Pons (tissue), 1 donor: ENCODE results near the gene ALOX15B.
"Not testable (repeated sequence)": the region's sequence is repeated elsewhere in the genome, so short reads cannot be mapped to it uniquely, and the experiment has no call there.

Experiments
- DNase-seq: peaks from one replicate; pipeline ENCODE4 v3.0.0-alpha.2; 2016; ENCODE audit warnings: low spot score

ALOX15B gene

DNA sequence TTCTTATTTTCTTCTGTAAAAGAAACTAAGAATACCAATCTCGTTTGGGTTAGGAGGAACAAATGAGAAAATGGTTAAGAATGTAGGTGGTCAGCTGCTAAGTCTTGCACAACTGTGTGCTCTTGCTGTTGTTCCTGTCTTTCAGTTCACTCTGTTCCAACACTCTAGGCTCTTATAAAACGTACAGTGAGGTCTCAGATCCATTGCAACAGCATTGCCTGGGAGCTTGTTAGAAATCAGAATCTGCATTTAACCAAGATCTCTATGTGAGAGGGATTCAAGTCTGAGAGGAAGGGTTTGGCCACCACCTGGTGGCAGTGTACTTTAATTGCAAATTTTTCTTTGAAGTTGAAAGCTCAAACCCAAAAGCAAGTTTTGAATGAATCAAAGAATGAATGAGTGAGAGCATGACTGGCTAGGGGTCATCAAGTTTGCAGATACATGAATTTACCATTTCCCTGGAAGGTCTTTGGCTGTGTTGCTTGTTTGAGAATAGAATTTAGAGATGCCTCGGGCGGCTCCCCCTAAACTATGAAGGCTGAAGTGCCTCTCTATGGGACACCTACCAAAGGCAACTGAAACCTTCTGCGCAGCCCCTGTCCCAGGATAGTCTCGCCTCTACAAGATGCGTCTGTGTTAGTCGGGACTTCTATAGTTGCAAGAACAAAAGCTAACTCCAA lies 2.5 kb downstream of the ALOX15B start:
- DNase-seq, result peak; percentile 65

DNA sequence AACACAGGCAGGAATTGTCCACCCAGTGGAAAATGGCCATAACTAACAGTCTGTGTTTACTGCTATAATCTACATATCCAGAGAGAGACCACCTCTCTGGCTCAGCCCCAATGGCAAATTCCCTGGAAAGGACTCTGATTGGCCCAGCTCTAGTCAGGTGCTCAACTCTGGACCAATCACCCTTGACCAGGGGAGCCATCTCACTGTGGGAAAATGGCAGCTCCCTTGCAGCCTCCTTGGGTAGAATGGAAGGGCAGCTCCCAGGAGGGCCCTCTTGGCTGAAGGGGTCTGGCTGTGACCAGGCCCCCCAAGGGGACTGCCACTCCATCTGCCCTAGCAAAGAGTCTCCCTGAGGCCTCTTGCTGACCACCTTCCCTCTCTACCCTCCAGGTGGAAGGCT lies 3.1 kb downstream of the ALOX15B start:
- DNase-seq, result no peak

- no peak for DNase-seq
Observed at GRCh38 chr17:8044819-8045810, 6.3 kb downstream of the ALOX15B start.

DNA sequence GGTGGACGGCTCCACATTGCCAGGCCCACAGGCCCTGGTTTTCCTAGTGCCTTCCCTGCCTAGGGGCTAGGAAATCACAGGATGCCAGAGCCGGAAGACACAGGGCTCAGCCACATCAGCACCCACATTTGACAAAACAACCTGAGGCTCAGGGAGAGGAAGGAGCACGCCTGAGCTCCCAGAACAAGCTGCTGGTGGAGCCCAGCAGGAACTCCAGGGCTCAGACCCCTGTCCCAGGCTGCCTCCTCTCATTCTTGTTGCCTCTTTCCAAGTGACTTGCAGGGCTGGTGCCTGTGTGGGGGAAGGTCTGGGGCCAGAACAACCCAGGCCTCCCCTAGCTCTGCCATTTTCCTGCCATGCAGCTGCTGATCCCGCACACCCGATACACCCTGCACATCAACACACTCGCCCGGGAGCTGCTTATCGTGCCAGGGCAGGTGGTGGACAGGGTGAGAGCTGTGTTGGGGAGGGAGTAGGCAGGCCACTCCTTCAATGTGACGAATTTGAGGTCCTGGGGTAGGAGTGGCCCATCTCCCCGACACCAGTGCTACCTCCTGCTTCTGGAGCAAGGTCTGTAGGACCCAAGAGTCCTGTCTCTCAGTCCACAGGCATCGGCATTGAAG lies 7.6 kb downstream of the ALOX15B start:
- no peak for DNase-seq

DNA sequence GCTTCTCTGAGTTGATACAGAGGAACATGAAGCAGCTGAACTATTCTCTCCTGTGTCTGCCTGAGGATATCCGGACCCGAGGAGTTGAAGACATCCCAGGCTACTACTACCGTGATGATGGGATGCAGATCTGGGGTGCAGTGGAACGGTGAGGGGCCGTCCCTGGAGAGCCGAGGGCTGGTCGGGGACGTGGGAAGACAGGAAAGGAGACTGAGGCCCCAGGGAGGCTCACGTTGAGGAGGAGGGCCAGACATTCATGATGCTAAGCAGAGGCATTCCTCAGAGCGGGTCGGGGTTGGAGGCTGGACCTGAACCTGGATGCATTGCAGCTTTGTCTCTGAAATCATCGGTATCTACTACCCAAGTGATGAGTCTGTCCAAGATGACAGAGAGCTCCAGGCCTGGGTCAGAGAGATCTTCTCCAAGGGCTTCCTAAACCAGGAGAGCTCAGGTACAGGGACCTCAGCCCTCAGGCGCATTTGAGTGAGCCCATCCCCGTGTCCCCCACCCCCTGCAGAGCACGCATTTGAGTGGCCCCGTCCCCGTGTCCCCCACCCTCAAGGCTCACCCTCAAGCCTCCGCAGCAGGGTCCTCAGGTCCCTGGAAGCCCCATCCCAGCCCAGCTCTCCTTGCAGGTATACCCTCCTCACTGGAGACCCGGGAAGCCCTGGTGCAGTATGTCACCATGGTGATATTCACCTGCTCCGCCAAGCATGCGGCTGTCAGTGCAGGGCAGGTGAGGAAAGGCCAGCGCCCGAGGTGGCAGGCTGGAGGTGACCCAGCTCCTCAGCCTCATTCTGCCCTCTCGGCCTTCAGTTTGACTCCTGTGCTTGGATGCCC lies 8.3 kb downstream of the ALOX15B start:
- no peak for DNase-seq

DNA sequence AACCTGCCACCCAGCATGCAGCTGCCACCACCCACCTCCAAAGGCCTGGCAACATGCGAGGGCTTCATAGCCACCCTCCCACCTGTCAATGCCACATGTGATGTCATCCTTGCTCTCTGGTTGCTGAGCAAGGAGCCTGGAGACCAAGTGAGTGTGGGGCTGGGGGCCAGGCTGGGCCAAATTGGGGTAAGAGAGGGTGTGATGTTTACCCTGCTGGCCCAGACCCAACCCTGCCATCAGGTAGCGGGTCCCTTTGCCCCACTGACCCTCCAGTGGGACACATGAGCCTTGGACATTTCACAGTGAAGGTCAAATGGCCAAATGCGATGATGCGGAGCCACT lies 8.9 kb downstream of the ALOX15B start:
- DNase-seq, result no peak

DNA sequence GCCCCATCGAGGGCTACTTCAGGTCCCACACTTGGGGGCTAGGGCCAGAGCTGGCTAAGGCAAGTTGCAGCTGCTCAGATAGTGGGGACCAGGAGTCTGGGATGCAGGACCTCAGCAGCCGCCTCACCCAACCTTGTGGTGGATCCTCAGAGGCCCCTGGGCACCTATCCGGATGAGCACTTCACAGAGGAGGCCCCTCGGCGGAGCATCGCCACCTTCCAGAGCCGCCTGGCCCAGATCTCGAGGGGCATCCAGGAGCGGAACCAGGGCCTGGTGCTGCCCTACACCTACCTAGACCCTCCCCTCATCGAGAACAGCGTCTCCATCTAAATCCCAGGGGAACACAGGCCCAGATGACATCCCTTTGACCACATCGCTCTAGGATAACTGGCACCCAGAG lies 9.4 kb downstream of the ALOX15B start:
- DNase-seq, result no peak

DNA sequence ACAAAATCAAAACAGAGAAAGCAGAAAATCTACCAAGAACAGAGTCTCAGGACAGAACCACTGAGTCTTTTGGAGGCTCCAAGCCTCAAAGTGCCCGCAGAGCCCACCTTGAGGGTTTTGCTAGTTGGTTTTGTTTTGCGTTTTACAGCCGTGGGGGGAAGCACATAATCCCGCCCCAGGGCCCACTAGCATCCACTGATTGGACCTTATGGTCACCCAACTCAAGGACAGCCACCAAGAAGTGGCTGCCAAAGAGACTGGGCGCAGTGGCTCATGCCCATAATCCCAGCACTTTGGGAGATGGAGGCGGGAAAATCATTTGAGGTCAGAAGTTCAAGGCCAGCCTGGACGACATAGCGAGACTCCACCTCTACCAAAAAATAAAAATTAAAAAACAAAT lies 9.9 kb downstream of the ALOX15B start:
- DNase-seq, result no peak

DNA sequence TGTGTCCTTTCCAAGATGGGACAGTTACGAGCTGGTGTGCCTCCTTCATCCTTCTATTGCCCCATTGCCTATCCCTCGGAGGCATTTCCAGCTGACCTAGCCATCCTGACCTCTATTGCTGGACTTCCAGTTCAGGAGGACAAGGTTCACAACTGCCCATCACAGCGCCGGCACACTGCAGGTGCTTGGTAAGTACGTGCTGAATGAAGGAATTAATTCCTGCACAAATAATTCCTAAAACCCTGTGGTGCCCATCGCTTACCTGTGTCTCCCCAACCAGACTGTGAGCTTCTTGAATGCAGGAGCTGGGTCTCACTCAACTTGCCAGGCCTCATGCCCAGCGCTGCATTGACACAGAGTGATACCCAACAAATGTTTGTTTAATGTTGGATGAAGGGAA lies 13.0 kb downstream of the ALOX15B start:
- no peak for DNase-seq

DNA sequence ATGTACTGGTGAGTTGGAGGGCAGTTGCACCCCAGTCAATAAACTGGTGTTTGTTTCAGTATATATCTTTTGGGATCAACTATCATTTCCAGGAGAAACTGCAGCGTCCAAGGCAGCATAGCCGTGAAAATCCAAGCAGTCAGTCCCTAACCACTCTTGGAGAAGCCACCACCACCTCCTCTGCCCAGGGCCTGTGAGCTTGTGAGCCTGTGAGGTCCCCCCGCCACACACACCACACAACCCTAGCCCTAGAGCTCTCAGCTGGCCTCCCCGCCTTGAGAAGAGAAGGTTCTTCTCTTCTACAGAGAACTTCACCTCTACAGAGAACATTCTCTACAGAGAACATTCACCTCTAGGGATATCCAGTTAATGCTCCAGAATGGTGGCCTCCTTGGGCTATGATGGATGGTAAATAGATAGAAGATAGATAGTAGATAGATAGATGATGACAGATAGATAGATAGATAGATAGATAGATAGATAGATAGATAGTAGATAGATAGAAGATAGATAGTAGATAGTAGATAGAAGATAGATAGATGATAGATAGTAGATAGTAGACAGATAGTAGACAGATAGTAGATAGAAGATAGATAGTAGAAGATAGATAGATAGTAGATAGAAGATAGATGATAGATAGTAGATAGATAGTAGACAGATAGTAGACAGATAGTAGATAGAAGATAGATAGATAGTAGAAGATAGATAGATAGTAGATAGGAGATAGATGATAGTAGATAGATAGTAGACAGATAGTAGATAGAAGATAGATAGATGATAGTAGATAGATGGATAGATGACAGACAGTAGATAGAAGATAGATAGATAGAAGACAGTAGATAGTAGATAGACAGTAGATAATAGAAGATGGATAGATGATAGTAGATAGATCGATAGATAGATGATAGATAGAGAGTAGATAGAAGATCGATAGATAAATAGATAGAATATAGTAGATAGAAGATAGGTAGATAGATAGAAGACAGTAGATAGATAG lies 13.7 kb downstream of the ALOX15B start:
- DNase-seq, result no peak

- no peak for DNase-seq
Observed at GRCh38 chr17:8053600-8053999, 14.7 kb downstream of the ALOX15B start.

DNA sequence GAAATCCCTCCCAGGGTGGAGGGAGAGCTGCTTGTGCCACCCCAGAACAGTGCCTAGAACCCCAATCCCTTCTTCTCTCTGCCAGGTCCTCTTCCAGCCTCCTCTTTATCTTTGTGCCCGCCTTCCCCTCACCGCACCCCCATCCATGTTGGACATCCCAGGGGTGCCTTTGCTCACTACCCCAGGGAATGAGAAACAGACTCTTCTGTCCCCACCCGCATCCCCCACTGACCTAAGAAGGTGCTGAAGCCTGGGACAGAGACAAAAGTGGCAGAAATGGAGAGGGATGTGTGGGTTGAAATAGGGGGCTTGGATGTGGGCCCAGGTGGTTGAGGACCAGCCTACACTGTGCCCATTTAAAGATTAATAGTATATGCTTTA lies 17.0 kb downstream of the ALOX15B start:
- no peak for DNase-seq

DNA sequence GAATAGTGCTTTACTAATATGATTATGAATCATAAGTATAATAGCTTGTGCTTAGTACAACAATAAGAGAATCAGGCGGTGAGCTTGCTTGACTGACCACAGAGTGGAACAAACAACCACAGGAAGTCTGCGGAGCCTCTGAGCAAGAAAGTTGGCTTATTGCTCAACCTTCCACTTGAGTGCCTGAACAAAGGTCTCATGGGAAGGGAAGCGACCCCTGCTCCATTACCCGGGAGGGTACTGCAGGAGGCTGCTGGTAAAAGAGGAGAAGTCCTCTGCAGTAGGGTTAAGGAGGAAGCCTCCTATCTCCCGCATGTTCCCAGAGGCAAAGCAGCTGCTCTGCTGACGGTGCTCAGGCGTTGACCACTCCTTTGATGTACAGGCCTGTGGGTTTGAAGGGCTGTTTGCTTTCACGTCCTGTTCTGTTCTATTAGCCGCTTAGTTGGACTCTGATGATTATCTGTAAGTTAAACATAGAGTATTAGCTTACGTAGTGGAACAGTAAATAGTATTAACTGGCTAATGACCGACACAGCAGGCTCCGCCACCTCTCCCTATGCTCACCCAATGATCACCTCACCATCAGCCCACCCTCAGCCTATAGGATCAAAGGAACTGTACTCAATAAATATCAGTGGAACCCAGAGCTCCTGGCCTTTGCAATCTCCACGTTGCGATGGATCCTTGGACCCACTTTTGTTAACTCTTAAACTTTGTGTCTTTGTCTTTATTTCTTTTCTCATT lies 17.5 kb downstream of the ALOX15B start:
- DNase-seq, result peak; percentile 84

GRCh38 chr17:8056976-8057625 lies 18.2 kb downstream of the ALOX15B start:
- no peak for DNase-seq

DNA sequence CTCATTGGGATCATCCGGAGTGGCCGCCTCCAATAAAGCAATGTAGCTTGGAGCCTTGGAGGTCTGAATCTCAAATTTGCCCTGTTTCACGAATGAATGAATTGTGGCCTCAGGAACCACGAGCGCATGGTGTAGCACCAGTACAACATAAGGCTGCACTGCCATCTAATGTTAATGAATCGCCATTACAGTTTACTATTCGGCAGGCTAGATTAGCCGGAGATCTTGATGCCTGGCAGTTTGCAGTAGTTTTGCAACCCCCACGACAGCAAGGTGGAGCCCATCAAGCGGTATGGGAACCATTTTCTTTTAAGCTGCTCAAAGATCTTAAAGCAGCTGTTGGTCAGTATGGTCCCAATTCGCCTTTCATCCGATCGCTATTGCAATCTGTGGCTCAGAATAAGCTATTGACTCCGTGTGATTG lies 18.8 kb downstream of the ALOX15B start:
- peak; percentile 83 for DNase-seq

- DNase-seq, result no peak
Observed at GRCh38 chr17:8059131-8059530, 20.3 kb downstream of the ALOX15B start.

- peak; percentile 88 for DNase-seq
Observed at GRCh38 chr17:8060274-8060673, 21.4 kb downstream of the ALOX15B start.

DNA sequence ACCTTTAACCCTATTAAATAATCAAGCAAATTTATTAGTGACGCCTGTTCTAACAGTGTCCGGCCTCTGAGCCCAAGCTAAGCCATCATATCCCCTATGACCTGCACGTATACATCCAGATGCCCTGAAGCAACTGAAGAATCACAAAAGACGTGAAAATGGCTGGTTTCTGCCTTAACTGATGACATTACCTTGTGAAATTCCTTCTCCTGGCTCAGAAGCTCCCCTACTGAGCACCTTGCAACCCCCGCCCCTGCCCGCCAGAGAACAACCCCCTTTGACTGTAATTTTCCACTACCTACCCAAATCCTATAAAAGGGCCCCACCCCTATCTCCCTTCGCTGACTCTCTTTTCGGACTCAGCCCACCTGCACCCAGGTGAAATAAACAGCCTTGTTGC lies 23.0 kb downstream of the ALOX15B start:
- not testable (repeated sequence) for DNase-seq

DNA sequence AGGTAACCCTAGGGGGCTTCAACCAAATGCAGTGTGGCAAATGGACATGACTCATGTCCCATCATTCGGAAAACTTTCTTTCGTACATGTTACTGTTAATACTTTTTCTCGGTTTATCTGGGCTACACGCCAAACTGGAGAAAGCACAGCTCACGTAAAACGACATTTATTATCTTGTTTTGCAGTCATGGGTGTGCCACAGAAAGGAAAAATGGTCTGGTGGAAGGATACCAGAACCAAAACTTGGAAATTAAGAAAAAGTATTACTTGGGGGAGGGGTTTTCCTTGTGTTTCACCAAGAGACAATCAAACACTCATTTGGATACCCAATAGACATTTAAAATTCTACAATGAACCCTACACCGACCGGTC lies 23.6 kb downstream of the ALOX15B start:
- no peak for DNase-seq
